Hematopoietic multipotent progenitor cell treated with erythropoietin and hydrocortisone succinate and interleukin-3 and kit ligand, for 17 days (in vitro differentiated cells): ENCODE measurements around the gene DGKI.

ENCODE experiments used
- DNase-seq: peaks from one replicate; pipeline ENCODE4 v3.0.0-alpha.2; 2015; ENCODE audit warnings: low spot score

DGKI gene

GRCh38 chr7:137407078-137407477 lies 439.7 kb downstream of the DGKI start:
- DNase-seq: no peak

GRCh38 chr7:137404660-137405317 lies 442.0 kb downstream of the DGKI start:
- DNase-seq: no peak

- DNase-seq: no peak
These were observed 443.4 kb downstream of the DGKI start for GRCh38 chr7:137403353-137403695.

GRCh38 chr7:137402536-137403352 lies 444.0 kb downstream of the DGKI start:
- no peak for DNase-seq

GRCh38 chr7:137399827-137400823 lies 446.6 kb downstream of the DGKI start:
- no peak for DNase-seq

GRCh38 chr7:137396051-137396450 lies 450.7 kb downstream of the DGKI start:
- no peak for DNase-seq

- no peak for DNase-seq
These were observed 451.4 kb downstream of the DGKI start for GRCh38 chr7:137395420-137395819.

- DNase-seq: no peak
These were observed 453.2 kb downstream of the DGKI start for GRCh38 chr7:137393570-137393969.

GRCh38 chr7:137390076-137390475 lies 456.7 kb downstream of the DGKI start:
- no peak for DNase-seq

- DNase-seq: no peak
These were observed 457.9 kb downstream of the DGKI start for GRCh38 chr7:137388916-137389315.

GRCh38 chr7:137386966-137387365 lies 459.8 kb downstream of the DGKI start:
- DNase-seq: no peak

GRCh38 chr7:137381045-137381444 lies 465.7 kb downstream of the DGKI start:
- DNase-seq: no peak

- no peak for DNase-seq
These were observed 473.3 kb downstream of the DGKI start for GRCh38 chr7:137373507-137373906.

- DNase-seq: no peak
These were observed 475.2 kb downstream of the DGKI start for GRCh38 chr7:137371616-137372015.

GRCh38 chr7:137366995-137367394 lies 479.8 kb downstream of the DGKI start:
- no peak for DNase-seq

- no peak for DNase-seq
These were observed 483.1 kb downstream of the DGKI start for GRCh38 chr7:137363683-137364082.

- DNase-seq: no peak
These were observed 486.6 kb downstream of the DGKI start for GRCh38 chr7:137360087-137360679.

- no peak for DNase-seq
These were observed 491.8 kb downstream of the DGKI start for GRCh38 chr7:137354961-137355360.

GRCh38 chr7:137354396-137354795 lies 492.4 kb downstream of the DGKI start:
- DNase-seq: no peak

GRCh38 chr7:137351941-137352340 lies 494.8 kb downstream of the DGKI start:
- no peak for DNase-seq

- no peak for DNase-seq
These were observed 500.9 kb downstream of the DGKI start for GRCh38 chr7:137345799-137346449.
